ENCODE results near the gene NDUFB8.

Gene NDUFB8

GRCh38 chr10:100506596-100507356 is 22.9 kb downstream of the NDUFB8 start:
- FAIRE-seq: no peak
- no peak for TF ChIP-seq CTCF (IDR thresholded peaks at IDR 0.05; ENCODE audit: insufficient read depth, missing control alignments)
- DNase-seq (ENCODE audit: insufficient read length, low spot score): no peak

DNA sequence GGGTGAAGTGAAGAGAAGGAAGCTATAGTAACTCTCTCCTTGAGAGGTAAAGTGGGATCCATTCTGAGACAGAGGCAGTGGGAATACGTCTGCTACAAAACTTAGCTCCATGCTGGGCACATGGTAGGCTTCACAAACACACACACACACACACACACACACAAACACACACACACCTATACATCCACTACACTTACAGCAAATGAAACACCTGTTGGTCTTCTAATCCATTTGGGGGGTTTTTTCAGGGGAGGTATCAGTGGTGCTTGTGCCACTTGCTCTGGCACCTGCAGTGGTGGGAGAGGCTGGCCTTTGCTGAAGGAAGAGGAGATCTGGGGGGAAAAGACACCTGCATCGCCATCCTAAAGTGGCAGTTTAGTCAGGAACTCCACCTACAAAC is 24.5 kb downstream of the NDUFB8 start:
- no peak for TF ChIP-seq CTCF (IDR thresholded peaks at IDR 0.05; ENCODE audit: insufficient read depth, missing control alignments)
- no peak for DNase-seq (ENCODE audit: insufficient read length, low spot score)
- no peak for FAIRE-seq

GRCh38 chr10:100504096-100504495 is 25.6 kb downstream of the NDUFB8 start:
- no peak for DNase-seq (ENCODE audit: insufficient read length, low spot score)
- TF ChIP-seq CTCF (IDR thresholded peaks at IDR 0.05; ENCODE audit: insufficient read depth, missing control alignments): no peak
- FAIRE-seq: no peak

GRCh38 chr10:100502926-100503494 is 26.7 kb downstream of the NDUFB8 start:
- DNase-seq (ENCODE audit: insufficient read length, low spot score) (no peak), FAIRE-seq (no peak)
- TF ChIP-seq CTCF (IDR thresholded peaks at IDR 0.05; ENCODE audit: insufficient read depth, missing control alignments): no peak

- FAIRE-seq (no peak), DNase-seq (ENCODE audit: insufficient read length, low spot score) (no peak)
- TF ChIP-seq CTCF (IDR thresholded peaks at IDR 0.05; ENCODE audit: insufficient read depth, missing control alignments): no peak
Measured at GRCh38 chr10:100501423-100501822, 28.2 kb downstream of the NDUFB8 start.

- no peak for TF ChIP-seq CTCF (IDR thresholded peaks at IDR 0.05; ENCODE audit: insufficient read depth, missing control alignments)
- FAIRE-seq (no peak), DNase-seq (ENCODE audit: insufficient read length, low spot score) (no peak)
Measured at GRCh38 chr10:100498059-100498458, 31.6 kb downstream of the NDUFB8 start.

GRCh38 chr10:100496567-100496966 is 33.1 kb downstream of the NDUFB8 start:
- TF ChIP-seq CTCF (IDR thresholded peaks at IDR 0.05; ENCODE audit: insufficient read depth, missing control alignments): no peak
- FAIRE-seq: no peak

More at GRCh38 chr10:100496567-100496966, 33.1 kb downstream of the NDUFB8 start:
- DNase-seq (ENCODE audit: insufficient read length, low spot score): no peak
